Endothelial cell of umbilical vein (primary cell): ENCODE results near the gene GPR150.

Source experiments
- EZH2 ChIP-seq: IDR thresholded peaks from 2 replicates; pipeline ENCODE4 v1.6.1; 2012; ENCODE audit warnings: borderline replicate concordance, low read depth, mild to moderate bottlenecking, moderate library complexity, low read length, inconsistent platforms; ENCODE audit not compliant: severe bottlenecking
- GATA2 ChIP-seq: IDR thresholded peaks from 2 replicates; pipeline ENCODE4 v1.7.0; 2011; ENCODE audit warnings: low read depth, mild to moderate bottlenecking, moderate library complexity, mixed read lengths, low read length; ENCODE audit not compliant: insufficient read length, insufficient read depth
- JUN ChIP-seq: IDR thresholded peaks from 2 replicates; pipeline ENCODE4 v1.6.1; 2011; ENCODE audit warnings: borderline replicate concordance, low read depth; ENCODE audit not compliant: insufficient read length, insufficient read depth
- MYC ChIP-seq: IDR thresholded peaks from one replicate; pipeline ENCODE4 v1.6.1; 2011; ENCODE audit warnings: mild to moderate bottlenecking, low read depth, low read length
- POLR2A ChIP-seq: IDR thresholded peaks from 2 replicates; pipeline ENCODE4 v1.6.1; 2012; ENCODE audit warnings: low read depth, mild to moderate bottlenecking, control low read depth, low read length
- POLR2AphosphoS5 ChIP-seq: IDR thresholded peaks from 2 replicates; pipeline ENCODE4 v1.6.1; 2012; ENCODE audit warnings: low read depth, mild to moderate bottlenecking, control low read depth, low read length, moderate library complexity; ENCODE audit not compliant: insufficient read depth
- TF ChIP-seq, protein P1 (sequence below), 2 donors: IDR thresholded peaks; 1 replicate in 1 of 2; 2 replicates in 1 of 2; pipeline ENCODE4 v1.5.1; 2011; ENCODE audit warnings: low read length in 2 of 2, mild to moderate bottlenecking in 2 of 2, moderate library complexity in 2 of 2, control low read depth in 1 of 2, inconsistent platforms in 1 of 2, low read depth in 1 of 2; ENCODE audit not compliant: insufficient read depth in 1 of 2; ENCODE audit errors: extremely low read depth in 1 of 2
- TF ChIP-seq, protein P2 (sequence below): IDR thresholded peaks from 2 replicates; pipeline ENCODE4 v1.6.1; 2011; ENCODE audit not compliant: insufficient read depth, insufficient read length

DNA sequence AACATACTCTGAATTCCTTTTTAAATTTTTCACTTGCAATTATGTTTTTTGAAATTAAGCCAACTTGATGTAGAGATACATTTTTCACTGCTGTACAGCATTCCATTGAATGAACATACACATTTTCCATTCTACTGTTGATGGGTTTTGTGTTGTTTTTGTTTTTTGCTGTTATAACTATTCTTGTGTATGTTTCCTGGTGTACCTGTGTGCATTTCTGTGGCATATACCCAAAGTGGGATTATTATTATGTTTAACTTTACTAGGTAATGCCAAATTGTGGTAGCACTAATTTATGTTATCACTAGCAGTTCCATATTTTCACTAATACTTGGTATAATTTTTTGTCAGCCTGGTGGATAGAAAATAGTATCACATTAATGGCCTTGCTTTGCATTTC, 29.4 kb downstream of the GPR150 start:
- TF ChIP-seq POLR2AphosphoS5: no peak
- TF ChIP-seq, protein P1, sequence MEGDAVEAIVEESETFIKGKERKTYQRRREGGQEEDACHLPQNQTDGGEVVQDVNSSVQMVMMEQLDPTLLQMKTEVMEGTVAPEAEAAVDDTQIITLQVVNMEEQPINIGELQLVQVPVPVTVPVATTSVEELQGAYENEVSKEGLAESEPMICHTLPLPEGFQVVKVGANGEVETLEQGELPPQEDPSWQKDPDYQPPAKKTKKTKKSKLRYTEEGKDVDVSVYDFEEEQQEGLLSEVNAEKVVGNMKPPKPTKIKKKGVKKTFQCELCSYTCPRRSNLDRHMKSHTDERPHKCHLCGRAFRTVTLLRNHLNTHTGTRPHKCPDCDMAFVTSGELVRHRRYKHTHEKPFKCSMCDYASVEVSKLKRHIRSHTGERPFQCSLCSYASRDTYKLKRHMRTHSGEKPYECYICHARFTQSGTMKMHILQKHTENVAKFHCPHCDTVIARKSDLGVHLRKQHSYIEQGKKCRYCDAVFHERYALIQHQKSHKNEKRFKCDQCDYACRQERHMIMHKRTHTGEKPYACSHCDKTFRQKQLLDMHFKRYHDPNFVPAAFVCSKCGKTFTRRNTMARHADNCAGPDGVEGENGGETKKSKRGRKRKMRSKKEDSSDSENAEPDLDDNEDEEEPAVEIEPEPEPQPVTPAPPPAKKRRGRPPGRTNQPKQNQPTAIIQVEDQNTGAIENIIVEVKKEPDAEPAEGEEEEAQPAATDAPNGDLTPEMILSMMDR (IDR thresholded peaks at IDR 0.05; ENCODE audit: extremely low read depth in 1 of 2, insufficient read depth in 1 of 2, low read depth in 1 of 2, low read length in 2 of 2): no peak
- TF ChIP-seq, protein P2, sequence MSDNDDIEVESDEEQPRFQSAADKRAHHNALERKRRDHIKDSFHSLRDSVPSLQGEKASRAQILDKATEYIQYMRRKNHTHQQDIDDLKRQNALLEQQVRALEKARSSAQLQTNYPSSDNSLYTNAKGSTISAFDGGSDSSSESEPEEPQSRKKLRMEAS: no peak
- no peak for TF ChIP-seq EZH2
- no peak for TF ChIP-seq POLR2A
- TF ChIP-seq MYC: no peak
- TF ChIP-seq JUN: no peak
- TF ChIP-seq GATA2: no peak
